Testis (tissue), 3 donors: ENCODE results near the gene FAM107B. TPM values are rescaled to one million over a fixed set of nuclear protein-coding genes. Genes with fewer than 3 reads are reported as not detected.
A peak's percentile ranks its signal among the peaks of the same experiment; 100 is the strongest.

Experiments
- DNase-seq: peaks from one replicate; pipeline ENCODE4 v3.0.0-alpha.2; 2019
- H3K27ac ChIP-seq, 2 donors: fragments of 200-600 bp; sonication (generic); one replicate each; pipeline ENCODE4 v1.5.1; 2019
- H3K27me3 ChIP-seq: fragments of 200-600 bp; sonication (generic); one replicate; pipeline ENCODE4 v1.5.1; 2019
- H3K36me3 ChIP-seq: fragments of 200-600 bp; sonication (generic); one replicate; pipeline ENCODE4 v1.5.1; 2017; ENCODE audit warnings: low read depth; ENCODE audit errors: missing control alignments
- H3K4me1 ChIP-seq: fragments of 200-600 bp; sonication (generic); one replicate; pipeline ENCODE4 v1.5.1; 2019
- H3K4me3 ChIP-seq, 2 donors: fragments of 200-600 bp; sonication (generic); one replicate each; pipeline ENCODE4 v1.5.1; 2017 to 2019
- H3K9me3 ChIP-seq: fragments of 200-600 bp; sonication (generic); one replicate; pipeline ENCODE4 v1.5.1; 2017
- POLR2A ChIP-seq: fragments of 450-650 bp; IDR thresholded peaks from one replicate; pipeline ENCODE4 v1.6.1; 2017; ENCODE audit warnings: antibody characterized with exemption, mild to moderate bottlenecking, moderate library complexity
- WGBS, 2 donors: methylation state at CpG; one replicate each; pipeline ENCODE4 v1.1.5; 2018; 5-methylcytosine and 5-hydroxymethylcytosine counted together
- intact Hi-C: fragments of 100-400 bp; cut with DNase I; formaldehyde crosslinking; loops from one replicate; pipeline ENCODE4 v1.15.1; 2023; ENCODE audit warnings: low total_unique reads
- polyA plus RNA-seq: library from polyadenylated mRNA; stranded (reverse); fragments of 350-450 nt; fragmentation: Illumina TruSeq; extraction: RNeasy Lipid Tissue Mini Kit (QIAGEN cat#74804); gene quantifications from one replicate; pipeline ENCODE4 v1.2.3, GENCODE V29; 2014; ENCODE audit warnings: low read depth, low replicate concordance; ENCODE audit not compliant: insufficient read depth
- total RNA-seq, 2 donors: library from RNA; depleted of rRNA; stranded (reverse); fragments of >200 nt; gene quantifications; one replicate each; pipeline ENCODE4 v1.2.3, GENCODE V29; 2016
- TF ChIP-seq, protein P1 (sequence below), 3 experiments: fragments of 450-650 bp in 2 of 3; fragments of 200-600 bp in 1 of 3; sonication (generic) in 1 of 3; IDR thresholded peaks; one replicate each; pipeline ENCODE4 v1.5.1; 2016 to 2019; ENCODE audit warnings: antibody characterized with exemption in 3 of 3, mild to moderate bottlenecking in 2 of 3, moderate library complexity in 1 of 3

Gene FAM107B
- total and polyA plus RNA-seq, 3 donors from 2014 or later = 71.7 to 89.5 (median 82.8) TPM

DNA sequence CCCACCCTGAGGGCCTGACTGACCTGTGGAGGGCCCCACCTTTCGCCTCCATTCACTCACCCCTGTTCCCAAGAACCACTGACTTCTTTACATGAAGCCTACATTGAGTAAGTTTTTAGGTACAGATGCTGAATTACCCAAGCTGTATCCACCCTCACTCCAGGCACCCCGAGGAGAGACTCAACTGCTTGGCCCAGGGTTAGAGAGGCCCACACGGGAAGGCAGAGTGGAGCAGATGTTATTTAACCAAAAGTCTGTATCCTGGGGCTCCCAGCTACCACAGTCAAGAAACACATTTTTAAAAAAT lies 230.8 kb downstream of the FAM107B start:
- Histone ChIP-seq H3K27me3 (no peaks in the 10 kb centered on the region), H3K4me1 (peaks cover 8% of the 10 kb centered on the region), H3K36me3 (no peaks in the 10 kb centered on the region), H3K9me3 (no peaks in the 10 kb centered on the region), H3K4me3 (no peak overlapping the region), H3K27ac (peak overlapping the region in 1 of 2 donors; percentile 65)
- intact Hi-C loops = no loop called here
- no peak for TF ChIP-seq POLR2A
- TF ChIP-seq, protein P1, sequence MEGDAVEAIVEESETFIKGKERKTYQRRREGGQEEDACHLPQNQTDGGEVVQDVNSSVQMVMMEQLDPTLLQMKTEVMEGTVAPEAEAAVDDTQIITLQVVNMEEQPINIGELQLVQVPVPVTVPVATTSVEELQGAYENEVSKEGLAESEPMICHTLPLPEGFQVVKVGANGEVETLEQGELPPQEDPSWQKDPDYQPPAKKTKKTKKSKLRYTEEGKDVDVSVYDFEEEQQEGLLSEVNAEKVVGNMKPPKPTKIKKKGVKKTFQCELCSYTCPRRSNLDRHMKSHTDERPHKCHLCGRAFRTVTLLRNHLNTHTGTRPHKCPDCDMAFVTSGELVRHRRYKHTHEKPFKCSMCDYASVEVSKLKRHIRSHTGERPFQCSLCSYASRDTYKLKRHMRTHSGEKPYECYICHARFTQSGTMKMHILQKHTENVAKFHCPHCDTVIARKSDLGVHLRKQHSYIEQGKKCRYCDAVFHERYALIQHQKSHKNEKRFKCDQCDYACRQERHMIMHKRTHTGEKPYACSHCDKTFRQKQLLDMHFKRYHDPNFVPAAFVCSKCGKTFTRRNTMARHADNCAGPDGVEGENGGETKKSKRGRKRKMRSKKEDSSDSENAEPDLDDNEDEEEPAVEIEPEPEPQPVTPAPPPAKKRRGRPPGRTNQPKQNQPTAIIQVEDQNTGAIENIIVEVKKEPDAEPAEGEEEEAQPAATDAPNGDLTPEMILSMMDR (IDR thresholded peaks at IDR 0.05) = no peak
- 88 to 90% methylated on average over 3 of the region's 3 CpGs for WGBS, 2 donors
- DNase-seq = no peak

DNA sequence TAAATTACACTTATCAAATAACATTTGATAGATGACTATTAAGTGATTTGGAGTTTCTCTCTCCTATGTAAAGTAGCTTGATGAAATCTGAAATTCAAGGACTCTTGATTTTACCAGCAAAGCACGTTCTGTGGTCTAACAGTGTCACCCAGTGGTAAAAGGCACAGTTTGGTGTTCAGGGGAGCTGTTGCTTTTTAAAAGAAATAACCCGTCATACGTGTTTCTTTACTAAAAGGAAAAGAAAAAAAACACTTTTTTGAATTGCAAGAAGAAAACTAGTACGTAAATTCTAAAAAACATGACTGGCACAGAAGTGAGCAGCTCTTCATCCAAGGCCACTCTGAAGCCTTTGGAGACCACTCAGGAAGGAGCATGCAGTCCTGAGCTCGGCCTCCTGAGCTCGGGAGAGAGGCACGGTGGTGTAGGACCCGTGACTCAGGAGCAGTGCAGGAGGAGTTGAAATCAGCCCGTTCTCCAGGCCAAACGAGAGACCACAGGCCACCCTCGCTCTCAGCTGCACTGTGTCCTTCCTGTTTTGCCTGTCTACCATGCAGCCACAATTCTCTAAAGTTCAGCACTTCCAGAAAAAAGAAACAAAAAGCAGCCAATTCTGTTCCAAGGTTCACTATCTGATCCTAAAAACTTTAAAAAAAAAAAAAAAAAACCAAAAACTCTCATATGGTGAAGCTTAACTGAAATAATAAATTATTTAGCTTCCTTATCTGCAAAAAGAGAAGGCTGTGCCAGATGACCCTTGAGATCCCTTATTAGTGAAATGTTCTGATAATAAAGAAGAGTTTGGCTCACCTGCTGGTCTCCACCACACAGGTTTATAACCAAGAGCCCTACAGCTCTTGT lies 231.4 kb downstream of the FAM107B start:
- H3K27ac ChIP-seq = peak overlapping the region; percentile 40 to 65
- no peaks in the 10 kb centered on the region for H3K36me3 ChIP-seq
- DNase-seq = peak; percentile 54
- WGBS, 2 donors = 21 to 49% methylated on average over 11 of the region's 11 CpGs
- no peak overlapping the region for H3K4me3 ChIP-seq
- no peak for TF ChIP-seq POLR2A
- TF ChIP-seq, protein P1 (IDR thresholded peaks at IDR 0.05) = peak; percentile 25 to 57 (median 39)
- intact Hi-C loops = no loop called here
- H3K9me3 ChIP-seq = no peaks in the 10 kb centered on the region
- no peaks in the 10 kb centered on the region for H3K27me3 ChIP-seq
- H3K4me1 ChIP-seq = peaks cover 8% of the 10 kb centered on the region

DNA sequence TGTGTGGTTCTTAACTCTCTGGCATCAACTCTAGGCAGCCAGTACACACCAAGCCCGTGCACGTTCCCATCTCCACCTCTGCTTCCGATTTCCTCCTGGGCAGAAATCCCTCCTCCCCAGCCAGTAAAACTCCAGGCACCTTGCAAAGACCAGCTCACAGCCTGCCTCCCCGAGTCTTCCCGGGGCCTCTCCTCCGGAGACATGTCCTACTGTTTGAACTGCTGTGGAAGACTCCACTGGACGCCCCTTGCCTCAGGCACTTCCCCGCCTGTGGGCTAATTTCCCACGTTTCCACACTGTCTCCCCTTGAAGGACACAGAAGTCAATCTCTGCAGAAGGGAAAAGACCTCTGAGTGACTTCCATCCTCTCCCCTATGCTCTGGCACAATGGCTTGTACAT lies 233.3 kb downstream of the FAM107B start:
- intact Hi-C loops = no loop called here
- H3K27me3 ChIP-seq = no peaks in the 10 kb centered on the region
- whole genome bisulfite sequencing, 2 donors = 89 to 91% methylated on average over 9 of the region's 9 CpGs

DNA sequence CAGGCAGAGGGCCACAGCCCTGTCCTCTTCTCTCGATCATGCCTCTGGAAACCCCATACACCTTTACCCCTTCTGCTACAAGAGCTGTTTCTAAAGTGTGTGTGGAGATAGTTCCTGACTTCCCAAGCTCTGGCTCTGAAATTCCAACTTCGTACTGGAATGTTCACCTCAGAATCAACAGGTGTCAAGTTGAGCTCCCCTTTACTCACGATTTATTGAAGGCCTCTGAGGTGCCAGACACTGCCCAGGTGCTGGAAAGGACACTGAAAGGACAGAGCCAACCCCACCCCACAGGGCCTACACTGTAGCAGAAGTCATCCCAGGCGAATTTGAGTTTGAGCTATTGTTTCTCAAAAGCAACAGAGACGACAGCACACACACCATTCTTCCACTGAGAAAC lies 234.1 kb downstream of the FAM107B start:
- no peak for TF ChIP-seq POLR2A
- TF ChIP-seq, protein P1 (IDR thresholded peaks at IDR 0.05) = no peak
- intact Hi-C loops = no loop called here
- 92 to 95% methylated on average over 5 of the region's 5 CpGs for WGBS, 2 donors
- H3K27me3 ChIP-seq = no peaks in the 10 kb centered on the region
- no peaks in the 10 kb centered on the region for H3K36me3 ChIP-seq
- H3K4me3 ChIP-seq = no peak overlapping the region
- peaks cover 8% of the 10 kb centered on the region for H3K4me1 ChIP-seq
- no peak overlapping the region for H3K27ac ChIP-seq
- no peak for DNase-seq
- no peaks in the 10 kb centered on the region for H3K9me3 ChIP-seq

More for the DNA sequence above, 233.3 kb downstream of the FAM107B start:
- Histone ChIP-seq H3K4me3 (no peak overlapping the region), H3K27ac (no peak overlapping the region), H3K36me3 (no peaks in the 10 kb centered on the region), H3K9me3 (no peaks in the 10 kb centered on the region), H3K4me1 (peaks cover 8% of the 10 kb centered on the region)
- TF ChIP-seq, protein P1 (IDR thresholded peaks at IDR 0.05) = no peak
- TF ChIP-seq POLR2A = no peak
- no peak for DNase-seq

DNA sequence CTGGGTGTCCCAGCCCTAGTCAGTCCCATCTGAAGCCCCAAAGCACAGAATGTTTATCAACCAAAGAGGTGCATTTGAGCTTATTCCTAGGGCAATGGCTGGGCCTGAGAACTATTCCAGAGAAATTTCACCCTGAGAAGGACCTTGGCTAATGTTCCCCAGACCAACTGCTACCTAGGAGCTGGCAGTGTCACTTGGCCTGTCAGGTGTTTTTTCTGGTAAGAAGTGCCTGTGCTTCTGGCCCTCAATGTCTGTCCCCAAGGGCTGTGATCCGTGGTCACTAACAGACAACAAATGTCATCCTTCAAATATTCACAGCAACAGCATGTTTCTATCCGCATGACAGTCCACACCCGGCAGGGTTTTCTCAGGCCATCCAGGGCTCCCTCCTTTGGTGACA lies 234.6 kb downstream of the FAM107B start:
- no peak for DNase-seq
- Histone ChIP-seq H3K4me3 (no peak overlapping the region), H3K27me3 (no peaks in the 10 kb centered on the region), H3K27ac (no peak overlapping the region), H3K9me3 (no peaks in the 10 kb centered on the region), H3K4me1 (peaks cover 8% of the 10 kb centered on the region), H3K36me3 (no peaks in the 10 kb centered on the region)
- intact Hi-C loops = no loop called here
- WGBS, 2 donors = 80 to 93% methylated on average over 2 to 3 of the region's 3 CpGs
- TF ChIP-seq, protein P1 (IDR thresholded peaks at IDR 0.05) = no peak
- TF ChIP-seq POLR2A = no peak
